Tibial artery (tissue), 4 donors: Measurements from ENCODE around the gene SLC12A9.

ENCODE experiments used
- DNase-seq, 2 donors: peaks; one replicate each; pipeline ENCODE4 v3.0.0-alpha.2; 2019
- H3K27ac ChIP-seq, 2 donors: fragments of 200-600 bp; sonication (generic) in 1 of 2; 1 replicate in 1 of 2; 2 replicates in 1 of 2; pipeline ENCODE4 v1.5.1; 2018 to 2019; ENCODE audit warnings: mild to moderate bottlenecking in 1 of 2
- H3K27me3 ChIP-seq, 2 donors: fragments of 200-600 bp; sonication (generic) in 1 of 2; one replicate each; pipeline versions ENCODE4 v1.5.1 to v1.6.0; 2016 to 2019
- H3K36me3 ChIP-seq, 3 donors: fragments of 200-600 bp; sonication (generic) in 2 of 3; one replicate each; pipeline ENCODE4 v1.5.1; 2016 to 2019; ENCODE audit warnings: mild to moderate bottlenecking in 2 of 3
- H3K4me1 ChIP-seq, 4 donors: fragments of 200-600 bp; sonication (generic) in 2 of 4; 1 replicate in 3 of 4; 2 replicates in 1 of 4; pipeline ENCODE4 v1.5.1; 2016 to 2019
- H3K4me3 ChIP-seq, 2 donors: fragments of 200-600 bp; sonication (generic) in 1 of 2; 1 replicate in 1 of 2; 2 replicates in 1 of 2; pipeline ENCODE4 v1.5.1; 2018 to 2019; ENCODE audit warnings: mild to moderate bottlenecking in 2 of 2
- H3K9me3 ChIP-seq, 3 donors: fragments of 200-600 bp; sonication (generic) in 1 of 3; one replicate each; pipeline ENCODE4 v1.5.1; 2016 to 2019
- intact Hi-C: fragments of 100-400 bp; cut with DNase I; formaldehyde crosslinking; loops from one replicate; pipeline ENCODE4 v1.15.0; 2023; ENCODE audit warnings: low total_unique reads
- TF ChIP-seq, protein P1 (sequence below), 2 experiments: fragments of 200-600 bp in 1 of 2; fragments of 450-650 bp in 1 of 2; IDR thresholded peaks; one replicate each; pipeline ENCODE4 v1.5.1; 2017 to 2019; ENCODE audit warnings: antibody characterized with exemption in 2 of 2, mild to moderate bottlenecking in 1 of 2, moderate library complexity in 1 of 2

The SLC12A9 gene

DNA sequence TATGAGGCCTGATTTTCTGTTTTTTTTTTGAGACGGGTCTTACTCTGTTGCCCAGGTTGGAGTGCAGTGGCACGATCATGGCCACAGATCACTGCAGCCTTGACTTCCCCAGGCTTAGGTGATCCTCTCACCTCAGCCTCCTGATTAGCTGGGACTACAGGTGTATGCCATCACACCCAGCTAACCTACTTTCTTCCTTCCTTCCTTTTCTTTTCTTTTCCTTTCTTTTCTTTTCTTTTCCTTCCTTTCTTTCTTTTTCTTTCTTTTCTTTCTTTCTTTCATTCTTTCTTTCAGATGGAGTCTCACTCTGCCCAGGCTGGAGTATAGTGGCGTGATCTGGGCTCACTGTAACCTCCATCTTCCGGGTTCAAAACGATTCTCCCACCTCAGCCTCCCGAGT, 26.2 kb downstream of the SLC12A9 start:
- peaks cover 35 to 54% (median 48%) of the 10 kb centered on the region in 3 donors for H3K36me3 ChIP-seq
- TF ChIP-seq, protein P1, sequence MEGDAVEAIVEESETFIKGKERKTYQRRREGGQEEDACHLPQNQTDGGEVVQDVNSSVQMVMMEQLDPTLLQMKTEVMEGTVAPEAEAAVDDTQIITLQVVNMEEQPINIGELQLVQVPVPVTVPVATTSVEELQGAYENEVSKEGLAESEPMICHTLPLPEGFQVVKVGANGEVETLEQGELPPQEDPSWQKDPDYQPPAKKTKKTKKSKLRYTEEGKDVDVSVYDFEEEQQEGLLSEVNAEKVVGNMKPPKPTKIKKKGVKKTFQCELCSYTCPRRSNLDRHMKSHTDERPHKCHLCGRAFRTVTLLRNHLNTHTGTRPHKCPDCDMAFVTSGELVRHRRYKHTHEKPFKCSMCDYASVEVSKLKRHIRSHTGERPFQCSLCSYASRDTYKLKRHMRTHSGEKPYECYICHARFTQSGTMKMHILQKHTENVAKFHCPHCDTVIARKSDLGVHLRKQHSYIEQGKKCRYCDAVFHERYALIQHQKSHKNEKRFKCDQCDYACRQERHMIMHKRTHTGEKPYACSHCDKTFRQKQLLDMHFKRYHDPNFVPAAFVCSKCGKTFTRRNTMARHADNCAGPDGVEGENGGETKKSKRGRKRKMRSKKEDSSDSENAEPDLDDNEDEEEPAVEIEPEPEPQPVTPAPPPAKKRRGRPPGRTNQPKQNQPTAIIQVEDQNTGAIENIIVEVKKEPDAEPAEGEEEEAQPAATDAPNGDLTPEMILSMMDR (IDR thresholded peaks at IDR 0.05): no peak

DNA sequence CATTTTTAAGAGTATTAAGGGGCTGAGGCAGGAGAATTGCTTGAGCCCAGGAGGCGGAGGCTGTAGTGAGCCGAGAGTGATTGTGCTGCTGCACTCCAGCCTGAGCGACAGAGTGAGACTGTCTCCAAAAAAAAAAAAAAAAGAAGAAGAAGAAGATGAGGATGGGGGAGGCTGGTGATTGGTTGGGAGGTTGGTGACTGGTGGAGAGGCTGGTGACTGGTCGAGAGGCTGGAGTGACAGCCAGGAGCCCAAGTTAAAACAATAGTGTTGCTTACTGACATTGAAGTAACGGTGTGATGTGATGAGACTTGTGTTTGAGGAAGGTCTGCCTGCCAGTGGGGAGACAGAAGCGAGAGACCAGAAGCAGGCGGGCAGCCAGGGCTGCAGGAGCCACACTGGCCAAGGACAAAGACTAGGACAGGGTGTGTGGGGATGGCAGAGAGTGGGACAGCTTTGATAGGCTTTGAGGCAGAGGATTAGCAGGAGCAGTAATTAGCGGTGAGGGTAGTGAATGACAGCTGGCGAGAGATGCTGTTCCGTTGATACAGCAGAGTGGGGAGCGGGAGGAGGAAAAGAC, 27.3 kb downstream of the SLC12A9 start:
- Histone ChIP-seq H3K4me1 (peaks cover 7 to 37% (median 29%) of the 10 kb centered on the region in 4 donors), H3K9me3 (no peaks in the 10 kb centered on the region), H3K27ac (no peak overlapping the region), H3K36me3 (peaks cover 45 to 65% (median 57%) of the 10 kb centered on the region in 3 donors), H3K4me3 (no peak overlapping the region), H3K27me3 (no peaks in the 10 kb centered on the region)
- DNase-seq: no peak
- TF ChIP-seq, protein P1 (IDR thresholded peaks at IDR 0.05): no peak
- intact Hi-C loops: no loop called here

More for the DNA sequence above, 26.2 kb downstream of the SLC12A9 start:
- peaks cover 7 to 41% (median 33%) of the 10 kb centered on the region in 4 donors for H3K4me1 ChIP-seq
- intact Hi-C loops: no loop called here
- no peak overlapping the region for H3K4me3 ChIP-seq
- H3K27me3 ChIP-seq: no peaks in the 10 kb centered on the region
- DNase-seq: no peak
- no peaks in the 10 kb centered on the region for H3K9me3 ChIP-seq
- H3K27ac ChIP-seq: no peak overlapping the region

DNA sequence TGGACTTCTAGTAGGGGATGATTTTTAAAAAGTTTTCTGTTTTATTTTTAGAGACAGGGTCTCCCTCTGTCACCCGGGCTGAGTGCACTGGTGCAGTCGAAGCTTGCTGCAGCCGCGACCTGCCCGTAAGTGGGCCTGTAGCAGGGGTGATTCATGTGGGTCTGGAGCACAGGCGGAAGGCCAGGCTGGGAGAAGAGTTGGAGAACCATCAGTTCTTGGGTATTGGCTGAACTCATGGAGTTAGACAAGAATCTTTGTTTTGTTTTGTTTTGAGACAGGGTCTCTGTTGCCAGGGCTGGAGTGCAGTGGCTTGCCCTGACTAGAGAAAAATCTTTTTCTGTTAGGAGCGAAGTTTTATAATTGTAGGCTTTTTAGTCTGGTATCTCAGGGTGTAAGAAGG, 28.1 kb downstream of the SLC12A9 start:
- no peak overlapping the region for H3K27ac ChIP-seq
- peaks cover 6 to 35% (median 28%) of the 10 kb centered on the region in 4 donors for H3K4me1 ChIP-seq
- intact Hi-C loops: no loop called here
- TF ChIP-seq, protein P1 (IDR thresholded peaks at IDR 0.05): no peak
- no peak overlapping the region for H3K4me3 ChIP-seq
- DNase-seq: no peak
- no peaks in the 10 kb centered on the region for H3K27me3 ChIP-seq
- no peaks in the 10 kb centered on the region for H3K9me3 ChIP-seq
- H3K36me3 ChIP-seq: peaks cover 54 to 74% (median 66%) of the 10 kb centered on the region in 3 donors

DNA sequence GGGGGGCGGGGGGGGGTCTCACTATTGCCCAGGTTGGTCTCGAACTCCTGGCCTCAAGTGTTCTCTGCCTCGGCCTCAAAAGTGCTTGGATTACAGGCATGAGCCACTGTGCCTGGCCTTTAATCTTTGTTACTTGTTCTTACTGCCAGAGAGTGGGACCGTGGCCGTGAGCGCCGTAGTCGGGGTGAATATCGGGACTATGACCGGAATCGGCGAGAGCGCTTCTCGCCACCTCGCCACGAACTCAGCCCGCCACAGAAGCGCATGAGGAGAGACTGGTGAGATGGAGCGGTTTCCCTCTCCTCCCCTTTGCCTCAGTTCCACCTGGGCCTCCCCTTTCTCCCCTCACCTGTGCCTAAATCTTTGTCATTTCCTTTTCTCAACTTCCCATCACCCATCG, 28.6 kb downstream of the SLC12A9 start:
- TF ChIP-seq, protein P1 (IDR thresholded peaks at IDR 0.05): no peak
- Histone ChIP-seq H3K27ac (no peak overlapping the region), H3K4me3 (no peak overlapping the region), H3K27me3 (no peaks in the 10 kb centered on the region), H3K36me3 (peaks cover 59 to 79% (median 71%) of the 10 kb centered on the region in 3 donors), H3K9me3 (no peaks in the 10 kb centered on the region), H3K4me1 (peaks cover under 1 to 30% (median 23%) of the 10 kb centered on the region in 4 donors)
- intact Hi-C loops: no loop called here
- no peak for DNase-seq

DNA sequence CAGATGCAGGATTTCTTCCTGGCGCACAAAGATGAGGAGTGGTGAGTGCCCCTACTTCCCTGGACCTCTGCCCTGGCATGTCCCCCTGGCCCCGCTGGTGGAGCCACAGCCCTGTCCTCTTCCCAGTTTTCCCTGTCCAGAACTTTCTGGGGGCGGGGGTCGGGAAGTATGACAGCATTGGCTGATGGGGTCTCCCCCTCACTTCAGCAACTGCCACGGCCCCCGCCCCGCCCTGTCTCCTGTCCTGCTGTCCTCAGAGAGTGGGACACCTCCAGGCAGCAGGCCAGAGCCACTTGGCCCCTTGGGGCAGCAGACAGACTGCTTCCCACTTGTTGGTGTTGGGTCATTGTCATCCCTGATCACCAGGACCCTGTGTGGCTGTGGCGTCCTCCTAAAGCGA, 29.7 kb downstream of the SLC12A9 start:
- Histone ChIP-seq H3K36me3 (peaks cover 69 to 90% (median 81%) of the 10 kb centered on the region in 3 donors), H3K4me1 (peaks cover 0 to 20% (median 12%) of the 10 kb centered on the region in 4 donors), H3K27me3 (no peaks in the 10 kb centered on the region), H3K9me3 (no peaks in the 10 kb centered on the region), H3K4me3 (no peak overlapping the region), H3K27ac (no peak overlapping the region)
- intact Hi-C loops: no loop called here
- TF ChIP-seq, protein P1 (IDR thresholded peaks at IDR 0.05): no peak
- DNase-seq: no peak
